Measurements from ENCODE around the gene PBRM1. TPM values are rescaled to one million over a fixed set of nuclear protein-coding genes. Genes with fewer than 3 reads are reported as not detected.

Gene PBRM1
- total and polyA plus RNA-seq, 2 of the 13 experiments (the other 11 are each of a cell fraction or from before 2014, with no cell fraction given) = 10.9 to 33.2 TPM

GRCh38 chr3:52532838-52533622 lies 152.7 kb downstream of the PBRM1 start (continued):
- TF ChIP-seq ZNF773 (CRISPR knock-in tag; IDR thresholded peaks at IDR 0.05; ENCODE audit: borderline replicate concordance) (0 out of 2 replicates have a peak, but pooled peaks have one; percentile 17), ETS1 (CRISPR knock-in tag; IDR thresholded peaks at IDR 0.05) (no peak), REXO4 (CRISPR knock-in tag; IDR thresholded peaks at IDR 0.05; ENCODE audit: borderline replicate concordance) (no peak), LBX2 (CRISPR knock-in tag; IDR thresholded peaks at IDR 0.05; ENCODE audit: borderline replicate concordance) (0 out of 2 replicates have a peak, but pooled peaks have one; percentile 21), ZNF678 (CRISPR knock-in tag; IDR thresholded peaks at IDR 0.05) (no peak), ZNF335 (CRISPR knock-in tag; IDR thresholded peaks at IDR 0.05) (no peak), ZNF557 (CRISPR knock-in tag; IDR thresholded peaks at IDR 0.05) (no peak), PPARG (CRISPR knock-in tag; conservative IDR thresholded peaks at IDR 0.05) (no peak), ZHX1 (CRISPR knock-in tag; IDR thresholded peaks at IDR 0.05; ENCODE audit: low read depth) (no peak), ATF5 (CRISPR knock-in tag; IDR thresholded peaks at IDR 0.05; ENCODE audit: low read depth) (no peak), RAD21 (CRISPR knock-in tag; IDR thresholded peaks at IDR 0.05) (peak; percentile 38; the same call in 1 of the 2 replicates), ZFP90 (CRISPR knock-in tag; IDR thresholded peaks at IDR 0.05; ENCODE audit: borderline replicate concordance) (no peak), ZNF639 (CRISPR knock-in tag; conservative IDR thresholded peaks at IDR 0.05) (no peak), LRRFIP1 (CRISPR knock-in tag; conservative IDR thresholded peaks at IDR 0.05) (no peak), HOXA7 (CRISPR knock-in tag; IDR thresholded peaks at IDR 0.05) (no peak), ZNF709 (CRISPR knock-in tag; IDR thresholded peaks at IDR 0.05) (no peak), POGZ (CRISPR knock-in tag; IDR thresholded peaks at IDR 0.05) (no peak), TBL1XR1 (IDR thresholded peaks at IDR 0.05; ENCODE audit: borderline replicate concordance, low read length, partially characterized antibody) (no peak), REL (CRISPR knock-in tag; conservative IDR thresholded peaks at IDR 0.05) (no peak)
